Stimulated activated CD4-positive, alpha-beta T cell treated with anti-CD3 and anti-CD28 coated beads, TNF-alpha, amount 100 ng/mL, for 24 hours (primary cell): ENCODE results near the gene PDE6B.
"Not testable (repeated sequence)": the region's sequence is repeated elsewhere in the genome, so short reads cannot be mapped to it uniquely, and the experiment has no call there.

ENCODE experiments used
- DNase-seq, 3 experiments: peaks; one replicate each; pipeline ENCODE4 v3.0.0-alpha.2; 2020; ENCODE audit warnings: low read depth in 3 of 3

Gene PDE6B

GRCh38 chr4:683247-683897, 58.0 kb downstream of the PDE6B start:
- no peak for DNase-seq

- DNase-seq, result no peak
These were observed 58.7 kb downstream of the PDE6B start for GRCh38 chr4:683982-684622.

DNA sequence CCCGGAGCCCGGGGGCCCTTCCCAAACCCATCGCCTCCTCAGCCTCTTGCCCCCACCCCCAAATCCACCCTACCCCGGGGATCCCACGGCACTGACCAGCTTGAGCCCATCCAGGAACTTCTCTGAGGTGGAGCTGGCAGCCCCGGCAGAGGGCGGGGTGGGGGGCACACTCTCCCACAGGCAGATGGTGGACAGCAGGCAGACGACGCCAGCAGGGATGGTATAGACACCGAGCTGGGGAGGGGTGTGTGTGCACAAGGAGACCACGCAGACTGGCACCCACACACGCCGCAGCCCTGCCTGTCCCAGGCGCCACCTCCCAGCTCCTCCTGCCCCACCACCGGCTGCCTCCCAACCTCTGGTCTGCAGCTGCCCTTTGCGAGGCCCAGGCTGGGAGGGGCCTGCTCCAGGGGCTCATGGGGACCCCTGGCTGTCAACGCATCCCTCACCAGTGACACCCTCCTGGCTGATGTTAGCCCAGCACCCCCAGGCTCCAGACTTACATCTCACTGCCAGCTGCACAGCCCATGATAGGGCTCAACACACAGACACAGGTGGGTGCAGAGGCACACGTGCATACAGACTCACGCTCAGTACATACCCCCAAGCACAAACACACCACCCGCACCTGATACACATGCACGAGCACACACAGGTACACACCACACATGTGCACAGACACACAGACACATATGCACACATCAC, 59.4 kb downstream of the PDE6B start:
- no peak for DNase-seq

DNA sequence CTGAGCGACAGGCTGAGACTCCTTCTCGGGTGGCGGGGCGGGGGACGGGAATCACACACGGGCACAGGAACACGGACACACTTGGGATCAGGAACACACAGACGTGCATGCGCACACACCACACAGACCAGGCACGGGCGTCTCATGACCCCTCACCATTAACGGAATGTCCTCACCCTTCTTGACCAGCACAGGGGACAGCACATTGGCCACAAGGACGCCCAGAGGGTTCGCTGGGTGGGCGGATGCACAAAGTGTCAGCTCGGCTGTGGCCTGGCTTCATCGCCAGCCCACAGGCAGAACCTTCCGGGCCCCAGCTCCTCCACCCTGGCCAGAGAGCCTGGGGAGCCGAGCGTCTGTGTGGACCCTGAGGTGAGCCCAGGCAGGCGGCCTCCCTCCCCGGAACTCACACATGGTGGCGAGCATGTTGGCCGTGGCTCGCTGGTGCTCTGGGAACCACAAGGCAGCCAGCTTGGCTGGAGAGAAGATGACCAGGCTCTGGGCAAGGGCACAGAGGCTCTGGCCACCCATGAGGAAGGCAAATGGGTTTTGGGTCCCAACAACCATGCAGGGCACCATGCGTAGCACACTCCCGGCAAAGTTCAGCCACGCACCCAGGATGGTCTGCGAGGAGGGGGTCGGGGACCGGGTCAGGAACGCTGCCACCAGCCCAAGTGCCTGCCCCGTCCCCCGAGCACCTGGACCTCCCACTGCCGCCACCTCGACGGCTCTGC, 60.5 kb downstream of the PDE6B start:
- DNase-seq, result no peak

- DNase-seq, result no peak
These were observed 61.2 kb downstream of the PDE6B start for GRCh38 chr4:686413-687040.

GRCh38 chr4:687048-687970, 61.9 kb downstream of the PDE6B start:
- DNase-seq, result no peak

GRCh38 chr4:687971-688853, 62.8 kb downstream of the PDE6B start:
- DNase-seq, result no peak

GRCh38 chr4:688854-689681, 63.7 kb downstream of the PDE6B start, which contains the start of gene SLC49A3:
Gene SLC49A3, minus strand, starts transcription at chr4:689151. Its CDS starts 24 bp downstream, at chr4:689127.
- no peak for DNase-seq

DNA sequence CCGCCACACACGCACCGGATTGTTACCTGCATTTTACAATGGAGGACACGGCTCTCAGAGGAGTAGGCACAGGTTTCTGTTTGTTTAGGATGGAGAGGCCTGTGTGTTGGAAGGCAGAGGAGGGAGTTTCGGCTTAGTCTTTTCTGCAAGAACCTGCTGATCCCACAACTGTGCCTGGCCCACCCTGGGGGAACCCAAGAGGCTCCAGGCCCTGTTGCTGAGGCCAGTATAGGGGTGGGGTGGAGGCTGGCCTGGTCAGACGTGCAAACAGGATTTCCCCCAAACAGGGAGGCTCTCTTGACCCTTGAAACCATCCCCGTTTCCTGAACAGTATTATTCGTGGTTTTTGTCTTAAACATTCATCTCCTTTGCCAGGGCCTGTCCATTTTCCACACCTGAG, 64.3 kb downstream of the PDE6B start:
- DNase-seq, result no peak

GRCh38 chr4:692771-693554, 67.6 kb downstream of the PDE6B start:
- no peak for DNase-seq

- not testable (repeated sequence) for DNase-seq
These were observed 69.1 kb downstream of the PDE6B start for GRCh38 chr4:694341-694940.

GRCh38 chr4:699816-700580, 74.6 kb downstream of the PDE6B start:
- DNase-seq, result no peak

GRCh38 chr4:700587-701264, 75.4 kb downstream of the PDE6B start:
- DNase-seq, result no peak

- DNase-seq, result no peak
These were observed 77.3 kb downstream of the PDE6B start for GRCh38 chr4:702618-703048.

GRCh38 chr4:703336-704197, 78.2 kb downstream of the PDE6B start:
- DNase-seq, result no peak
